ACHN (cell line): ENCODE results near the gene GPR42.

ENCODE experiments used
- DNase-seq: peaks from one replicate; pipeline ENCODE4 v3.0.0-alpha.2; 2015
- in situ Hi-C: cut with HindIII; loops from 2 replicates; pipeline ENCODE4 v1.10.0; 2017; ENCODE audit warnings: low sequenced_read_pairs, low pct_ligation_motif_present, low pct_unique_long_range_greater_than_20kb

Gene GPR42

DNA sequence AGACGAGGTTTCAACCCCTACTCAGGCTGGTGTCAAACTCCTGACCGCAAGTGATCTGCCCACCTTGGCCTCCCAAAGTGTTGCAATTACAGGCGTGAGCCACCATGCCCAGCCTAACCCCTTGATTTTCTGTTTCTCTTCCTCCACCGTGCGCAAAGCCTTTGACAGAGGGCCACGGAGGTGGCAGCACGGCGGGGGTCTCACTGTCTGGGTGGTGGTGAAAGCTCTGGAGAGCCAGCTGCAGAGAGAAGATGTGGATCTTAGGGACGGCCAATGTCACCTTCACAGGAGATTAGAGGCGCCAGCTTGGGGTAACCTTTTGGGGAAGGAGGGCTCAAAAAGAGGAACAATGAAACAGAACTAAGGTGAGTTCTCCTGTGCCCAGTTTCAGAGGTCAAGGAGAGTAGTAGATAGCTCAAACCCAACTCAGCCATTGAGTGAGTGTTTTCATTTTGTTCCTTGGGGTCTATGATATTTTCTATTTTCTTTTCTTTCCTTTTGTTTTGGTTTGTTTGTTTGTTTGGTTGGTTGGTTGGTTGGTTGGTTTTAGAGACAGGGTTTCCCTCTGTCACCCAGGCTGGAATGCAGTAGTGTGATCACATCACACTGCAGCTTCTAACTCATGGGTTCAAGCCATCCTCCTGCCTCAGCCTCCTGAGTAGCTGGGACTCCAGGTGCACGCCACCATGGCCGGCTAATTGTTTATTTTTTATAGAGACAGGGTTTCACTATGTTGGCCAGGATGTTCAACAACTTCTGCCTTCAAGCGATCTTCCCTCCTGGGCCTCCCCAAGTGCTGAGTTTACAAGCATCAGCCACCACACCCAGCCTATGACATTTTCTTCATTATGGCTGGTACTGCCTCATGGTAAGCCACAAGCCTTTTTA is 37.7 kb downstream of the GPR42 start:
- in situ Hi-C loops = no loop called here
- DNase-seq = no peak

DNA sequence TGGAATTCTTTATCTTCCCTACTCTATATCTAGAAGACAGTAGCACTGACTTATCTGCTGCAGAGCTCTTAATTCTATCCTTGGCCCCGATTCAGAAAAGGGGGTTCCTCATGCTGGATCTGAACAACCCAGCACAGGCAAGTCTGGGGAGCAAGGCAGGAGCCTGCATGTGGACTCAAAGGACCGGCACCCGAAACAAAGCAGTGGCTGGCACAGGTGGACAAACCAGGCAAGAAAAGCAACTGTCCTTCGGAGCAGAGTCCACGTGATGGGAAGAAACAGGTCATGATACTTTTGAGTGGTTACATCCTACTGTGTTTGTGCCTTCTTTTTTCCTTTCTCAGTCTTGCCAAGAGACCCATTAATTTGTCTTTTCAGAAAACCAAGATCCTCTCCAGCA is 38.3 kb downstream of the GPR42 start:
- DNase-seq = no peak
- in situ Hi-C loops = no loop called here

- in situ Hi-C loops = no loop called here
- DNase-seq = no peak
Measured at GRCh38 chr19:35410487-35410886, 39.6 kb downstream of the GPR42 start.

GRCh38 chr19:35414442-35414841 is 43.6 kb downstream of the GPR42 start:
- no peak for DNase-seq
- in situ Hi-C loops = no loop called here

- DNase-seq = no peak
- in situ Hi-C loops = no loop called here
Measured at GRCh38 chr19:35416331-35416730, 45.5 kb downstream of the GPR42 start.

GRCh38 chr19:35417278-35417677 is 46.4 kb downstream of the GPR42 start:
- no peak for DNase-seq
- in situ Hi-C loops = no loop called here

GRCh38 chr19:35417713-35418534 is 47.1 kb downstream of the GPR42 start:
- no peak for DNase-seq

GRCh38 chr19:35419046-35419445 is 48.2 kb downstream of the GPR42 start:
- in situ Hi-C loops = no loop called here
- no peak for DNase-seq

More at GRCh38 chr19:35417713-35418534, 47.1 kb downstream of the GPR42 start:
- in situ Hi-C loops = no loop called here

DNA sequence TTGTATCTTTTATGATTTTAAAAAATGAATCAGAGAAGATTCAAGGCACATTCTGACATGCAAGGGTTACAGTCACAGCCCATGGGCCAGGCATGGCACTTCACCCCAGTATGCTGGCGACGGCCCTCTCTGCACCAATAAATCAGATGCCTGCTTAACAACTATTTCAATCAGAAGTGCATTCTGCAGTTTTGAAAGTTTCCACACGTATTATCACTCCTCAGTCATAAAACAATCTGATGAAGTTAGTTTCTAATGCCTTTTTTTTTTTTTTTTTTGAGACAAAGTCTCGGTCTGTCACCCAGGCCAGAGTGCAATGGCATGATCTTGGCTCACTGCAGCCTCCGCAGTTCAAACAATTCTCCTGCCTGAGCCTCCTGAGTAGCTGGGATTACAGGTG is 48.9 kb downstream of the GPR42 start:
- DNase-seq = no peak
- in situ Hi-C loops = no loop called here

DNA sequence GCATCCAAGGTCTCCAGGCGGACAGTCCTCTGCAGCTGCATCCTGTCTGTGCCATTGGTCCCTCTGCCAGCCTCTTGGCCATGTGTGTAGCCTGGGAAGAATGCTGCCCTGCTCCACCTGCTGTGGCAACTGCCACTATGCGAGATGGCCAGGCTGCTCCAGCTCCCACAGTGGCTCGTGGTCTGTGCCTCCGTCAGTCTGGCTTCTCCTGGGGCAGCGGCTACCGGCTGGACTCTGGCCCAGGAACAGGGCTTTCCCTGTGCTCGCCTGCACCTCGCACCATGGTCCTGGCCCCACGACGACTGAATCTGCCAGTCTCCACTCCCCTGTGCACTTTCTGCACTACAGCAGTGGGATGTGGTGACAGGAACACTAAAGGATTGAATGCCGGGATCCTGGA is 50.5 kb downstream of the GPR42 start:
- in situ Hi-C loops = no loop called here

More for the DNA sequence above, 50.5 kb downstream of the GPR42 start:
- no peak for DNase-seq
